Kidney capillary endothelial cell (primary cell): ENCODE measurements around the gene MS4A6A.

Experiments
- DNase-seq: peaks from one replicate; pipeline ENCODE4 v3.0.0-alpha.2; 2018; ENCODE audit warnings: low spot score

MS4A6A gene

GRCh38 chr11:60128376-60128775 is 54.5 kb downstream of the MS4A6A start:
- no peak for DNase-seq

GRCh38 chr11:60127311-60127811 is 55.5 kb downstream of the MS4A6A start:
- DNase-seq, result no peak

- no peak for DNase-seq
Observed at GRCh38 chr11:60125956-60126585, 56.8 kb downstream of the MS4A6A start.

- no peak for DNase-seq
Observed at GRCh38 chr11:60124802-60125432, 58.0 kb downstream of the MS4A6A start.
